Measurements from ENCODE around the gene YAF2.

YAF2 gene

GRCh38 chr12:42267413-42268190 is 29.6 kb upstream of the YAF2 start:
- TF ChIP-seq CTCF (IDR thresholded peaks at IDR 0.05; ENCODE audit: low read depth, low read length, missing control alignments): no peak
- no peak overlapping the region for H3K4me3 ChIP-seq (ENCODE audit: low read depth, low read length)
- DNase-seq (ENCODE audit: low read depth): no peak

DNA sequence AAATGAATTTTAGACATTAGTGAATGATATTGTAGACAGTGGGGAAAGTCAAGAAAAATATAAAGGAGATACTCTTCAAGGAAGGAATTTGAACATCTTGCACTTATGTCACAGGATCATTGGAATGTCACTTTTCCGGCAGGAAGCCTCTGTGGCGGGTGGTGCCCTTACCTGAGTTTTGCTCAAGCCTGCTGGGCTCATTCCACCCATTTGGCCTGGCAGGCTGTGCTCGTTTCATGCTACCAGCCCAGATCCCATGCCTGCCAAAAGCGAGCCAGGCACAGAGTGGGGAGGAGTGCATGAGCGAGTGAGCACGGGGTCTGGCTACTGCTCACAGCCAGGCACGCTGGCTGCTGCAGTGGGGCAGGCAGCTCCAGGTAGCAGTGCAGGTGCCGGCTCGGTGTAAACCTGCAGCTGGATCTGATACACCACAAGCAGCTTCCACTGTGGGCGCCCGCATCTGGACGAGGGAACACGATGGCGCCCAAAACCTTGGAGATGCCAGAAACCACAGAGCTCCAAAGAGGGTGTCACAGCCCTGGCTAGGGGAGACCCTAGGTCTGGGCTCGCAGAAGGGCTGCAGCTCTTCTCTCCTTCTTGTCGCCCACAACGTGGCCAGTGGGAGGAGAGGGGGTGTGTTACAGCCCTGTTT is 28.7 kb upstream of the YAF2 start:
- no peak for TF ChIP-seq CTCF (IDR thresholded peaks at IDR 0.05; ENCODE audit: low read depth, low read length, missing control alignments)
- no peak for DNase-seq (ENCODE audit: low read depth)

GRCh38 chr12:42262271-42262670 is 24.2 kb upstream of the YAF2 start:
- no peak overlapping the region for H3K4me3 ChIP-seq (ENCODE audit: low read depth, low read length)
- DNase-seq (ENCODE audit: low read depth): no peak
- no peak for TF ChIP-seq CTCF (IDR thresholded peaks at IDR 0.05; ENCODE audit: low read depth, low read length, missing control alignments)

More for the DNA sequence above, 28.7 kb upstream of the YAF2 start:
- H3K4me3 ChIP-seq (ENCODE audit: low read depth, low read length): no peak overlapping the region

GRCh38 chr12:42261708-42262107 is 23.7 kb upstream of the YAF2 start:
- no peak overlapping the region for H3K4me3 ChIP-seq (ENCODE audit: low read depth, low read length)
- DNase-seq (ENCODE audit: low read depth): no peak
- TF ChIP-seq CTCF (IDR thresholded peaks at IDR 0.05; ENCODE audit: low read depth, low read length, missing control alignments): no peak

- H3K4me3 ChIP-seq (ENCODE audit: low read depth, low read length): no peak overlapping the region
- no peak for DNase-seq (ENCODE audit: low read depth)
- no peak for TF ChIP-seq CTCF (IDR thresholded peaks at IDR 0.05; ENCODE audit: low read depth, low read length, missing control alignments)
Observed at GRCh38 chr12:42260518-42260917, 22.5 kb upstream of the YAF2 start.

DNA sequence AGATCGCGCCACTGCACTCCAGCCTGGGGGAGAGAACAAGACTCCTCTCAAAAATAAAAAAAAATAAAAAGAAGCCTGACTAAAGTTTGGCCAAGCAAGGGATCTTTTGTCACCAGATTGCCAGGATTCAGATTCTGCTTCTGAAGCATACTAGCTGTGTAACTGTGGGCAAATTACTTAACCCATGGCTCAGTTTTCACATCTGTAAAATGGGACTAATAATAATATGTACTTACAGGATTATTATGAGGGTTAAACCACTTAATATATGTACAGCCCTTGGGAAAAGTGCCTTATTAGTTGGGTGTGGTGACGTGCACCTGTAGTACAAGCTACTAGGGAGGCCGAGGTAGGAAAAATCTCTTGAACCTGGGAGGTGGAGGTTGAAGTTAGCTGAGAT is 21.7 kb upstream of the YAF2 start:
- no peak for TF ChIP-seq CTCF (IDR thresholded peaks at IDR 0.05; ENCODE audit: low read depth, low read length, missing control alignments)
- no peak for DNase-seq (ENCODE audit: low read depth)
- H3K4me3 ChIP-seq (ENCODE audit: low read depth, low read length): no peak overlapping the region
